ENCODE results near the gene VEZT. TPM values are rescaled to one million over a fixed set of nuclear protein-coding genes. Genes with fewer than 3 reads are reported as not detected.

The VEZT gene
- total and polyA plus RNA-seq, 9 of the 15 experiments (the other 6 are each of a cell fraction or from before 2014, with no cell fraction given): 16.1 to 61.5 (median 32.6) TPM

GRCh38 chr12:95168746-95169145 is 48.9 kb upstream of the VEZT start:
- H3K4me3 ChIP-seq: no peak overlapping the region
- intact Hi-C loops (cut with micrococcal nuclease): loop anchor here (10.0 kb wide), 1 partner anchor 46 kb away; the partner anchor contains the start of genes FGD6 and VEZT
- no peak for TF ChIP-seq ARID2 (IDR thresholded peaks at IDR 0.05)
- no peak for TF ChIP-seq HNRNPUL1 (IDR thresholded peaks at IDR 0.05; ENCODE audit: low read length)
- TF ChIP-seq CHCHD3 (CRISPR knock-in tag; IDR thresholded peaks at IDR 0.05): no peak
- no peak for TF ChIP-seq ILF3 (IDR thresholded peaks at IDR 0.05; ENCODE audit: borderline replicate concordance)
- TF ChIP-seq, protein P1, sequence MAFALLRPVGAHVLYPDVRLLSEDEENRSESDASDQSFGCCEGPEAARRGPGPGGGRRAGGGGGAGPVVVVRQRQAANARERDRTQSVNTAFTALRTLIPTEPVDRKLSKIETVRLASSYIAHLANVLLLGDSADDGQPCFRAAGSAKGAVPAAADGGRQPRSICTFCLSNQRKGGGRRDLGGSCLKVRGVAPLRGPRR (CRISPR knock-in tag; IDR thresholded peaks at IDR 0.05): no peak
- TF ChIP-seq RNF2 (IDR thresholded peaks at IDR 0.05): no peak
- no peak for TF ChIP-seq SP2 (IDR thresholded peaks at IDR 0.05; ENCODE audit: extremely low read depth, low read depth, low read length, poor library complexity, severe bottlenecking)
- no peak for TF ChIP-seq MEIS2 (IDR thresholded peaks at IDR 0.05; ENCODE audit: partially characterized antibody)
- TF ChIP-seq ZNF589 (CRISPR knock-in tag; IDR thresholded peaks at IDR 0.05; ENCODE audit: low read depth): no peak
- TF ChIP-seq KAT7 (CRISPR knock-in tag; IDR thresholded peaks at IDR 0.05; ENCODE audit: borderline replicate concordance): no peak
- H3K9ac ChIP-seq (ENCODE audit: insufficient read depth in 1 of 2, low read depth in 2 of 2, low read length in 2 of 2): no peak overlapping the region
- peaks cover 2% of the 10 kb centered on the region; the same call in 1 of the 3 replicates for H3K36me3 ChIP-seq (ENCODE audit: control insufficient read depth, insufficient read depth, low read length)
- no peak for DNase-seq (ENCODE audit: extremely low read depth in 1 of 4, low spot score in 3 of 4)
- peaks cover 5 to 22% of the 10 kb centered on the region in 2 experiments; a peak in 3 of 5 replicates for H3K4me1 ChIP-seq (replicated peaks in 1 of 2; ENCODE audit: control insufficient read depth in 2 of 2, insufficient read depth in 2 of 2, low read length in 2 of 2)
- POLR2A ChIA-PET: interaction anchor here (0.6 kb wide), 1 partner anchor 91 kb away, joined by 4 read pairs; no protein-coding TSS in a partner anchor
- ATAC-seq: no peak
- in situ Hi-C loops (cut with MboI): no loop called here
- WGBS (ENCODE audit: insufficient coverage, low coverage, missing lambda C conversion rate): 16% methylated on average over 2 of the region's 2 CpGs
- H3K27me3 ChIP-seq (ENCODE audit: control insufficient read depth in 2 of 2, insufficient read depth in 2 of 2, low read length in 2 of 2): no peaks in the 10 kb centered on the region
- H3K79me2 ChIP-seq (ENCODE audit: control insufficient read depth, insufficient read depth, low read length): no peaks in the 10 kb centered on the region
- BruUV-seq (replicated peaks): no TSS peak
- no peaks in the 10 kb centered on the region for H4K20me1 ChIP-seq (replicated peaks; ENCODE audit: control insufficient read depth, insufficient read depth, low read length)
- no peak for FAIRE-seq
- H2AFZ ChIP-seq (ENCODE audit: low read depth, low read length): peak overlapping the region; percentile 11; the same call in 1 of the 2 replicates
- no peak overlapping the region for H3K4me2 ChIP-seq (ENCODE audit: insufficient read depth, low read length)
- CTCF ChIA-PET (ENCODE audit: low intra/inter-chr PET ratio): no interaction called here
- no peaks in the 10 kb centered on the region for H3K9me1 ChIP-seq (ENCODE audit: control insufficient read depth, insufficient read depth, low read length)
- H3K9me3 ChIP-seq (replicated peaks; ENCODE audit: control insufficient read depth, insufficient read depth, low read depth, low read length): no peaks in the 10 kb centered on the region
- peak overlapping the region; percentile 42; the same call in 1 of the 3 replicates for H3K27ac ChIP-seq (ENCODE audit: extremely low read depth, low read depth, low read length)

Data from K562 (cell line).